Ureter (tissue), 1 donor: Measurements from ENCODE around the gene NFE2L2. TPM values are rescaled to one million over a fixed set of nuclear protein-coding genes. Genes with fewer than 3 reads are reported as not detected.
"Not testable (repeated sequence)": the region's sequence is repeated elsewhere in the genome, so short reads cannot be mapped to it uniquely, and the experiment has no call there.

Source experiments
- DNase-seq: peaks from one replicate; pipeline ENCODE4 v3.0.0-alpha.2; 2020; ENCODE audit warnings: low spot score
- total RNA-seq: library from RNA; stranded (reverse); gene quantifications from one replicate; pipeline ENCODE4 v1.2.4, GENCODE V29; 2023
- donor health status: DM: yes; HTN: yes; CAD: no.

Gene NFE2L2
- total RNA-seq, 1 donor from 2014 or later, result 190 TPM

DNA sequence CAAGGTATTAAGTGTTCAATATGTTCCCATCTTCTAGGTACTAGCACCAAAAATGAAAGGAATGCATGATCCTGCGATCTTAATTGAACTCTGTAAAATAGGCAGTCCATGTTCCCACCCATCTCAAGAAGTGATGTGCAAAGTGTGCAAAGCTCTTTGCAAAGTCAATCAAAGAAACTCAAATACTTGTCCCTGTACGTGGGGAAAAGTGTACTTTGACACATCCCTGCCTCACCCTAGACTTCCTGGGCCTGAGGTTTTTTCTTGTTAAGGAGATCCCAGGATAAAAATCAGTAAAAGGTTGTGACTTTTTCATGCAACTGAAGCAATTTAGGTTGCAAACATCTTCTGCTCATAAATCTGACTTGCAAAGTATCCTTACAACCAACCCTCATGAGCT lies 26.6 kb downstream of the NFE2L2 start:
- DNase-seq, result no peak

DNA sequence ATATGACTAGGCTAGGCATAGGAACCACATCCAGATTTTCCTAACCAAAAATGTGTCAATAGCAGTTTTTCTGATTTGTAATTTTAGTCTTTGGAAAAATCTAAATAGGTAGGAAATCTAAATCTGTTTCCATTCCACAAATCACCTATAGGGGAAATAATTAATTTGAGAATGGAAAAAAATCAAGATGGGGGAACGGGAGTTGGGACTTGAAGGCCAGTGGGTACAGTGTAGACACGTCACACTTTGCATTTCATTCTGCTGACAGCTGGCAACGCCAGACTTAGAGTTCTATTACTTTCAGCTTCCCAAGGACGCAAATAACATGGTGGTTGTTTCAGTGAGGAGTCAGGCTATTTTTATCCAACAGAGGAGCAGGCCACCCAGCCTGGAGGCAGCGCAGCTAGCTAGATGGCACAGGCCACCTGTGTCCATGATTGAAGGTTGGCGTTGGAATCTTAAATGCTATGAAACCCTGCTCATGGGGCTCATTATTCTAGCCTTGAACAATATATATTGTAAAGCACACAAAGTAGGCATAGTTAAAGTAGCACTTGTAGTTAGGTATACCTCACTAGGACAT lies 28.6 kb downstream of the NFE2L2 start:
- no peak for DNase-seq

DNA sequence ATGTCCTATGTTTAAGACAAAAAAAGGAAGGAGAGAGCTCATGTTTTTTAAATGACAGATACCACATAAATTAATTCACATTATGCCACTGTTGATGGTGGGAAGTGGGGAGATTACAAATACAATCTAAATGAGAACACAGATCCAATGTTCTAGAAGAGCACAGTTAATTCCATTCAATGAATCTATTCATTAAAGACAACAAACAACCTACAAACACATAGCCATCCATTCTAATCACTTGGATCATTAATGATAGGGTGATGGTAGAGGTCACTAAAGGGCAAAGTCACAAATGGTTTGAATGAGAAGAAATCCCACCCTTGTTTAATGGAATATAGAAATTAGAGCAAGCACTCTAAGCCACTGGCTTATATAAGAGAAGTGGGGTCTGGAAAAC lies 30.3 kb downstream of the NFE2L2 start:
- no peak for DNase-seq

DNA sequence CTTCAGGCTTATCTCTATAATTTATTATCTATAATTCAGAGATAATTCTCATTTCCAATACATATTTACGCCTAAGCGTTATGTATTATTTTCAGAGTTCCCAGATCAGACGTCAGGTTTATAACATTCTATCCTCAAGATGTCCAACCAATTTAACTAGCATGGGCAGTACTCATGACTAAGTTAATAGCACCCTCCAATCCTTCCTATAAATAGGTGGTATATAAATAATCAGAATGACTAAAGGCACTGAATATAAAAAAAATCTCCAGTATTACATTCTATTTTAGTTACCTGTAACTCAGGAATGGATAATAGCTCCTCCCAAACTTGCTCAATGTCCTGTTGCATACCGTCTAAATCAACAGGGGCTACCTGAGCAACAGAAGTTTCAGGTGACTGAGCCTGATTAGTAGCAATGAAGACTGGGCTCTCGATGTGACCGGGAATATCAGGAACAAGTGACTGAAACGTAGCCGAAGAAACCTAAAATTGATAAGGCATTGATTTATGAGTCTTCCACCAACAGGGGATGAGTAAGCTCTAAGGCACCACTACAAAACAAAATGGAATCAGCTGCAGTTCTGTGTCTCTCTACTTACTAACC lies 32.3 kb downstream of the NFE2L2 start:
- no peak for DNase-seq

DNA sequence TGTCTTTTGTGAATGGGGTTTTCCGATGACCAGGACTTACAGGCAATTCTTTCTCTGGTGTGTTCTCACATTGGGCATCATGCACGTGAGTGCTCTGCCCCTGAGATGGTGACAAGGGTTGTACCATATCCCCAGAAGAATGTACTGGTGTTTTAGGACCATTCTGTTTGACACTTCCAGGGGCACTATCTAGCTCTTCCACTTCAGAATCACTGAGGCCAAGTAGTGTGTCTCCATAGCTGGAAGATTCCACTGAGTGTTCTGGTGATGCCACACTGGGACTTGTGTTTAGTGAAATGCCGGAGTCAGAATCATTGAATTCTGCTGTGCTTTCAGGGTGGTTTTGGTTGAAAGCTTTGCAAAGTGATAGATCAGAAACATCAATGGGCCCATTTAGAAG lies 33.3 kb downstream of the NFE2L2 start:
- no peak for DNase-seq

DNA sequence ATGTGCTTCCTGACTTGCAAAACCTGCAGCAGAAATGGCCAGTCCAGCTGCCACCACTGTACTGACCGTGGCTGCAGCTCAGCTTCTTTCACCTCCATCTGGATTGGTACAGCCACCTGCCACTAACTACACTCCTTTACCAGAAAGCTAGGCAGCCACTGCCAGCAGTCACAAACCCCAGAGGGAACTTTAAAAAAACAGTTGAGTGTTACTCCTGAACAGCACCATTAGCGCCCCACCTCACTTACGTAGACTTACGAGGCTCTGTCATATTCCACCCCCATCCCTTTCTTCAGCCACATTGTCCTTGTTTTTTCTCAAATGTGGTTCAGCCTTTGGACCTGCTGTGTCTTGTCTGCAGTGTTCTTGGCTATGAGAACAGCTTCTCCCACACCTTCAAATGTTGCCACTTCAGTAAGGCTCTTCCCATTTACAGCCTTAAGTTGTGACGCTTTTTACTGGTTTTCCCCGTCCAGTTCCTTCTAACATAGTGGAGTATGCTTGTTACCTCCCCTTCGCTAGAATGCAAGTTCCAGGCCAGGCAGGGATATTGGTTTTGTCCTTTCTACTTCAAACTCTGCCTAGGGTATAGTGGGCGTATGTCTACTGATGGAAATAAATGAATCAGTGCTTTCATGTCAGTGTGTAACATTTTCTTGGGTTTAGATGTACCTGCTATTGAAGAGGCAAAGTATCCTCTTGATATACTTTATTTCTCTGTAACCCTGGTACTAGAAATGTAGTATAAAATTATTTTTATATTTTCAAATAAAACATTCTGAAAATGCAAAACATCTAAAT lies 34.9 kb downstream of the NFE2L2 start:
- DNase-seq, result no peak

DNA sequence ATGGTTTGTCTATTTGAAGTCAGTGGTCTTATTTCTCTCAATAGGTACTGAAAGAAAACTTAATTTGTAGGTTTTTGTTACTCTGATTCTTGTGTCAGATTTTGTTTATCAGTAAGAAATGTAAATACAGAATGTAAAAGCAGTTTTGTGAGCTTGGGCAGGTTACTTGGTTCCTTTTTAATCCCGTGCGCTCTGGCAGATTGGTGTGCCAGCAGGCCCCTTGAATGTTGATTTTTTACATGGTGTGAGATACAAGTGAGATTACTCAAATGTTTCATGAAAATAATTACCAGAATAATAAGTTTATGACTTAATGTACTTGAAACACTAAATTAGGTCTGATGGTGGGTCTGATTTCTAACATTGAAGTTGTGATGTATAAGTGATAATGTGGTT lies 38.6 kb downstream of the NFE2L2 start:
- no peak for DNase-seq

DNA sequence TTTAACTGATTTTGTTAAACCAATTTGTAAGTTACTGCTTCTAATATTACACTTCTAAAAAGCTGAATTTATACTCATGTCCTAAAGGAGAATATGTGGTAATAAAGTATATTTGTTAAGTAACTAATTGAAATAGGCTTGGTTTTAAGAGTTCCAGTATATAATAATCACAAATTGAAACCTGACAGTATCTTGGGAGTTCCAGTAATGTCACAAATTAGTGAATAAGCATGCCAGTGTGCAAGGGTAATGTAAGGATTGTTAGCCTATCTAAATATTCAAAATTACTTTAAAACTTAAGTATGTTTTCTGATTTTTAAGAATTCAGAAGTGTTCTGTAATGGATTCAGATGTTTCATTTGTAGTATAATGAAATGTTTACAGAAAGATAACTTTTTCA lies 41.1 kb downstream of the NFE2L2 start:
- not testable (repeated sequence) for DNase-seq

DNA sequence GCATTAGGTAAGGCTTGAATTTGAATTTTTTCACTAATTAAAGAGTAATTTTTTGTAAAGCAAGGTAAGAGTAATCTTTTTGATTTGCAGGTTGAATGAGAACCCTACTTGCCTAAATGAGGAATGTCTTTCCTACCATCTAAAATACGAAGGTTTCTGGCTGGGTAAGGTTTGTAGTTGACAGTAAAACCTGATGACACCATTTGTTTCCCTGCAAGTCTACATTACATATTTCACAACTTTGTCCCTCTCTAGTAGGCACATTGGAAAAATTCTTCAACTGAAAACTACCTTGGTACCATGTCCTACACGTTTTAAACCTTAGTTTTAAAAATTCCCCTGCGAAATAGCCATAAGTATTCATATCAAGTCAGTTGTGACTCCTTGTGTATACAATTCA lies 42.6 kb downstream of the NFE2L2 start:
- no peak for DNase-seq

DNA sequence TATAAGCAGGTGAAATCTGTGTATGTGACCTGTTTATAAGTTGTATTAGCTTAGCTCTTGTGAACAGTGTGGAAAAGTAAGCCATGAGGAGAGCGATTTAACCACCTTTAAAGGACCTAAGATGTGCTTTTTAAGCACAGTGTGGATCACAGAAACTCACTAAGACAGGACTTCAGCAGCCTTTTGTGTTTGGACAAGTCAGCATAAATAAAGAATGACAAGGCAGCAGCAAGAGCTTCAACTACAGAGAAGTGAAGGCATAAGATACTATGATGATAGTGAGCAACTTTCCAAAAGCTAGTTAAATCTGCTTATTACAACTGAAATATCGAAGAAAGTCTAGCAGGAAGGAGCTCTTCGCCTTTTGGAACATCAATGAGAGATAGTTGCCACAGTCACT lies 43.0 kb downstream of the NFE2L2 start:
- DNase-seq, result no peak

DNA sequence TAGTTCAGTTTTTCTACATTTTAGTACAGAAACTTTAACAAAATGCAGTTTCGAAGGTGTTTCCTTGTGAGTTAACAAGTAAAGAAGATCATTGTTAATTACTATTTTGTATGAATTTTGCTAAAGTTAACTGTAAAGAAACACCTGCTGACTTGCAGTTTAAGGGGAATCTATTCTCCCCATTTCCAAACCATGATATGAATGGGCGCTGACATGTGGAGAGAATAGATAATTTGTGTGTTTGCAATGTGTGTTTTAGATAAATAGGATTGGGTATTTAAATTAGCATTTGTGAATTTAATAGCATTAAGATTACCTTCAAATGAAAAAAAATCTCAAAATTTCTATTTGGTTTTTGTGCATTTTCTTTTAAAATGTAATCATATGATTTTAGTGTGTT lies 44.7 kb downstream of the NFE2L2 start:
- not testable (repeated sequence) for DNase-seq

DNA sequence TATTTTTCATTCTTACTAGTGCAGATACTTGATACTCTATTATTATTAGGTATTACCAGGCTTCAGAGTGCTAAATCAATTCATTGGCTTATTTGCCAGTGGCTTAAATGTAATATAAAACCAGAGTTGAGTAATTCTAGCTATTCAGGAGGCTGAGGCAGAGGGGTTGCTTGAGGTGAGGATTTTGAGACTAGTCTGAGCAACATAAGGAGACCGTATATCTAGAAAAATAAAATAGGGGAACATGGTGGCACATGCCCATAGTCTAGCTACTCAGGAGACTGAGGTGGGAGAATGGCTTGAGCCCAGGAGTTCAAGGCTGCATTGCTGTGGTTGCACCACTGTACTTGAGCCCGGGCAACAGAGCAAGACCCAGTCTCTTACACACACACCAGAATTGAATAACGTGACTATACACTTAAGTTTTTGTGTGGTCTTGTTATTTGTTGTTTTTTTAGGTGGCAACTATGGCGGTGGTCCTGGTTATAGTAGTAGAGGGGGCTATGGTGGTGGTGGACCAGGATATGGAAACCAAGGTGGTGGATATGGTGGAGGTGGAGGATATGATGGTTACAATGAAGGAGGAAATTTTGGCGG lies 47.2 kb downstream of the NFE2L2 start:
- DNase-seq, result no peak

DNA sequence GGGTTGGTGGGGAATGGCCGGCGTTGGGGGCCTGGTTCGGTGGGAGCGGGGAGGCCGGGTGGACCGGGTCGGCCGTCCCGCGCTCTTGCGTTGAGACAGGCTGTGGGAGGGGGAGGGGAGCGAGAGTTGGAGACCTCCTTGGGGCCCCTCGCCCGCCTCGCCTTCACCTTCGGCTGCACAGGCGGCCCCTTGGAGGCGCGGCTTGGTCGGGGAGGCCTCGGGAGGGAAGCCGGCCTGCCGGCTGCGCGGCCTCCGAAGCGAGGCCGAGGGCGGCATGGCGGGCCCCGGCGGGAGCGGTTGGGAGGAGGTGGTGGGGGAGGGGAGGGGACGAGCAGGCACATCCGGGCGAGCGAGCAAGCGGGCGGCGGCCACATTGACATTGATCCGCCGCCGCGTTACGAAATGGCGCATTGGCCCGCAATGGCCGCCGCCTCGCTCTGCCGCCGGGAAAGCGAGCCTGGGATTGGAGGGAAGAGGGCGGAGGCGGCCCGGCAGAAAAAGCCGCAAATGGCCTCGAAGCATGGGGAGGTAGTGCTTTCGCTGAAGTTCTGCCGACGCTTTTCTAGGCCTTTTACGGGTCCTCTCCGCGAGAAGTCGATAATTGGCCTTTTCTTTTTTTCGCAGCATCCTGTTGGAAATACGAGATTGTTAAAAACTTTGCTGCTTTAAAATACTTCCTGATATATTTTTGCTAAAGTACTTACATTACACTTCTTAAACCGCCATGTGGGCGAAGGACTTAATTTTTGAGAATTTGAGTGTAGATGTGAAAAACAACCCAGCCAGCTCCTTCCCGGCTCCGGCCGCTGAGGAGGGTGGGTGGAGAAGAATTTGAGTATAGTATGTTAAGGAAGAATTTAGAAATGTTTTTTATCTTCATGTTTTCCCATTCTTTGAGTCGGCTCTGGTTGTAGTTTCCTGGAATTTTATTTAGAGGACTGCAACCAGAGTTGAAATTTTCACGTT lies 51.4 kb downstream of the NFE2L2 start:
- DNase-seq, result peak; percentile 95

DNA sequence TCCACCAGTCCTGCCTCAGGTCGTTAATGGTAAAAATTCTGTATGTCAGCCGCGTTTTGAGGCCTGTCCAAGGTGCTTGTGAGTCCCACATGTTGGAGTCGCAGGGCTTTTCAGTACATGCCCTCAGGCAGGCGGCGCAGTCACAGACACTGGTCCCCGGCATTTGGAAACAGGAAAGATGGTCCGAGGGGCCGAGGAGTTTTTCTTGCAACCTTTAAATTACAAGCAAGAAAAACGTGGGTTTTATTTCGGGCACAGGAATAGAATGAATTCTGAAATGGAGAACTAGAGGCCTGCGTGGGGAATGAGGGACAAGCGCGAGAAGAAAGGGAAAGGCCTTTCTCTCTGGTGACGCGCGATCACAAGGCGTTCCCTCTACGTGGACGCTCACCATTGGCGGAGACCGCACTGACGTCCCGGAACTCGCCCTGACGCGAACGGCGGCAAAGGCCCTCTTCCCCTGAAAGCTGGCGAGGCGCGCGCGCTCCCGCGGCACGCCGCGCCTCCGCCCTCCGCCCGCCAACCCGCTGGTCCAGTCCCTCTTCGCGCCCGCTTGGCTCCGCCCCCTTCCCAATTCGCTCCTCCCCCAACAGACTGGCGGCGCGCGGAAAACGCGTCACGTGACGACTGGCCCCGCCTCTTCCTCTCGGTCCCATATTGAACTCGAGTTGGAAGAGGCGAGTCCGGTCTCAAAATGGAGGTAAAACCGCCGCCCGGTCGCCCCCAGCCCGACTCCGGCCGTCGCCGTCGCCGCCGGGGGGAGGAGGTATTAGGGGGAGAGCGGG lies 52.2 kb downstream of the NFE2L2 start, which contains the start of gene HNRNPA3:
HNRNPA3 (plus strand) TSS at position 689 of the 785 bp plus-strand sequence; CDS start at position 695, 6 bp downstream.
- DNase-seq, result peak; percentile 99

DNA sequence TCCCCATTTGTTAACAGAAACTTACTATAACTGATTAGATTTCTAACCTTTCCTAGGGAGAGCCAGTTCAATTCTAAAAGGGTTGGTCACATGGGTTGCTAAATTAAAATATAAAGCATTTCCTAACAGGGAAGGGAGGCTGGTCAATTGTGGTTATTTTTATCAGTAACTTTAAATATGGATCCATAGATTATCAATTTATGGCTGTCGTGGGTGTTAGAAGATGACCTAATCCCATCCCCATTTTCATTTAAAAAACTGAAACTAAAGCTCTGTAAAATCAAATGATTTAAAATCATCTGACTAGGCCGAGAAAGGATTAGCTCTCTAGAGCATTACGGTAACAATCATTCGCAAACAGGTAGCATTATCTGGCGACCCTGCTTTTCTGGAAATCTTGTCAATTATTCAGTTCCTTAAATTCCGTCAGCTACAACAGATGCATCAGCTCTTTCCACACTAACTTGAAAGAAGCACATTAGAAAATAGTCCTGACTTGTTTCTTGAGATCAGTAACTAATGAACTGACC lies 52.9 kb downstream of the NFE2L2 start:
- DNase-seq, result no peak

DNA sequence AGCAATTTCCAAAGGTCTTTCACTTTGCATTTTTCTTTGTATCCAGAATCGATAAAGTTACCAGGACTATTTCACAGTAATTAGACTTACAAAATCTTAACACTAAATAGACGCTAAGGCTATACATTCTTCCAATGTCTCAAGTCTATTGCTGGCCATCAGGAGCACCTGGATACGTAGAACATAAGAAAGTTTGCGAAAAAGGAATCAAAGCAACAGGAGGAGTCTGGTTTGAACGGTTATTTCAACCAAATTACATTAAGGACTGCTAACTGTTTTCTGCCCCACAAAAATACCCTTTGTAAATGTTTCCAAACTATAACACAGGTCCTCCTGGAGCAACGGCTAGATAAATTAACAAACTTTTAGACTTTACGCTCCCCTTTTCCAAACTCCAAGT lies 53.4 kb downstream of the NFE2L2 start:
- DNase-seq, result no peak

DNA sequence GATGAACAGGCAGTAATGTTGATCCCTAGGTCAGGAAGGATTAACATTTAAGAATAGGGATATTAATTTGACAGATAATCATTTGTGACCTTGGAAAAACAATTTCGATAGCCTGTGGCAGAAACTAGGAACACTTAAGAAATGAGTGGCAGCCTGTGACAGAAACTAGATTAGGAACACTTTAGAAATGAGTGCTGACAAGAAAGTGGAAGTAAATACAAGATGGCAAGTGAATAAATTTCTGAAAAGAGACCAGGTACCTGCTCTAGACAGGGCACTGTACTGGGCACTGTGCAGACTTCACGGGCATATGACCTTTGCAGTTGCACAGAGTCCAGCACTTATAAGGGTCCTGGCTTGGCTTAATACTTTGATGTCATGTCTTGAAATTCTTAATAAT lies 57.4 kb downstream of the NFE2L2 start:
- DNase-seq, result no peak

DNA sequence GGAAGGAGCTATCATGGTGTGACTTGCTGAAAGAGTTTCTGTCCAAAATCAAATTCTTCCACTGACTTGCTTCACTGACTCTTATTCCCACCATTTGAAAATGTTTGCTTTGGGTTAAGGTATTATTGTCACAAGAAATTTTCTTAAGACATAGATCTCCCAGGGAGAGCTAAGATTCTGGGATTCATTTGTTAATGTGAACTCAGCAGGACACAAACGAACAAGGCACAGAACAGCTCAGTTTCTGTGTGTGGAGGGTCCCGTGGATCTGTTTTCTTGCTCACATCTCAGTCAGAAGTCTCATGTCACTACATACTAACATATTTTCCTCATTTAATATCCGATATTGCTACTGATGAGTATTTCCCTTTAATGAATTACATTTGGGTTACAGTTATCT lies 60.1 kb downstream of the NFE2L2 start:
- no peak for DNase-seq

DNA sequence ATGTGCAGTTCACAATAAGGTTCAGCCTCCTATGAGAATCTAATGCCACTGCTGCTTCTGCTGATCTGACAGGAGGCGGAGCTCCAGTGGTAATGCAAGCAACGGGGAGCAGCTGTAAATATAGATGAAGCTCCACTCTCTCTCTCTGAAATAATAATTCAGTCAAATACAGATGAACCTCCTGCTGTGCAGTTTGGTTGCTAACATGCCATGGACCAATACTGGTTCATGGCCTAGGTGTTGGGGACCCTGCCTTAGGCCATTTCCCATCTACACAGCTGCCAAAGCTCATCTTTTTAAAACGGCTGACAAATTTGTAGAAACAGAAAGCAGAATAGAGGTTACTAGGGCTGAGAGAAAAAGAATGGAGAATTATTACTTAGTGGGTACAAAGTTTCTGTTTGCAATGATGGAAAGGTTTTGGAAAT lies 62.6 kb downstream of the NFE2L2 start:
- no peak for DNase-seq

DNA sequence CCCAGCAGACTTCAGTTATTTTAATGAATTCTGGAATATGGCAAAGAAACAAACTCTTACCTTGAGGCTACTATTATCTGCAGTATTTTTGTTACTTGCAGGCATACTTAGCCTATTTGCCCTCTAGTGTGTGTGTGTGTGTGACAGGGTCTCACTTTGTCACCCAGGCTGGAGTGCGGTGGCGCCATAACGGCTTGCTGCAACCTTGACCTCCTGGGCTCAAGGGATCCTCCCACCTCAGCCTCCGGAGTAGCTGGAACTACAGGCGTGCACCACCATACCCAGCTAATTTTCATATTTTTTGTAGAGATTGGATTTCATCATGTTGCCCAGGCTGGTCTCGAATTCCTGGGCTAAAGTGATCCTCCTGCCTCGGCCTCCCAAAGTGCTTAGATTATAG lies 64.1 kb downstream of the NFE2L2 start:
- DNase-seq, result not testable (repeated sequence)
